TTC549 (cell line): ENCODE results near the gene ATP5IF1.

Experiments used
- FAIRE-seq: peaks from 2 replicates; lab custom pipeline; 2012; peaks lifted over from hg19 to GRCh38; lab: Jason Lieb, UNC

The ATP5IF1 gene

GRCh38 chr1:28265577-28265976 is 29.7 kb downstream of the ATP5IF1 start:
- no peak for FAIRE-seq

GRCh38 chr1:28266920-28267322 is 31.0 kb downstream of the ATP5IF1 start:
- FAIRE-seq, result no peak

GRCh38 chr1:28267633-28268032 is 31.7 kb downstream of the ATP5IF1 start:
- FAIRE-seq, result no peak

GRCh38 chr1:28269529-28269928 is 33.6 kb downstream of the ATP5IF1 start:
- FAIRE-seq, result no peak

- no peak for FAIRE-seq
These were observed 36.4 kb downstream of the ATP5IF1 start for GRCh38 chr1:28272215-28272852.

- no peak for FAIRE-seq
These were observed 37.4 kb downstream of the ATP5IF1 start for GRCh38 chr1:28273216-28273860.

- no peak for FAIRE-seq
These were observed 42.8 kb downstream of the ATP5IF1 start for GRCh38 chr1:28278763-28279162.

GRCh38 chr1:28279721-28280120 is 43.8 kb downstream of the ATP5IF1 start:
- FAIRE-seq, result no peak

GRCh38 chr1:28280501-28280900 is 44.6 kb downstream of the ATP5IF1 start:
- no peak for FAIRE-seq

GRCh38 chr1:28280977-28281381 is 45.1 kb downstream of the ATP5IF1 start:
- FAIRE-seq, result no peak

GRCh38 chr1:28281608-28282425 is 45.9 kb downstream of the ATP5IF1 start:
- FAIRE-seq, result no peak

- FAIRE-seq, result no peak
These were observed 46.8 kb downstream of the ATP5IF1 start for GRCh38 chr1:28282426-28283407.

- no peak for FAIRE-seq
These were observed 50.2 kb downstream of the ATP5IF1 start for GRCh38 chr1:28286111-28286510.
